ENCODE data around the gene MCOLN1. TPM values are rescaled to one million over a fixed set of nuclear protein-coding genes. Genes with fewer than 3 reads are reported as not detected.

The MCOLN1 gene
- polyA plus RNA-seq, 1 donor (not counting 4 experiments of a cell fraction or from before 2014, with no cell fraction given): 14.0 TPM

DNA sequence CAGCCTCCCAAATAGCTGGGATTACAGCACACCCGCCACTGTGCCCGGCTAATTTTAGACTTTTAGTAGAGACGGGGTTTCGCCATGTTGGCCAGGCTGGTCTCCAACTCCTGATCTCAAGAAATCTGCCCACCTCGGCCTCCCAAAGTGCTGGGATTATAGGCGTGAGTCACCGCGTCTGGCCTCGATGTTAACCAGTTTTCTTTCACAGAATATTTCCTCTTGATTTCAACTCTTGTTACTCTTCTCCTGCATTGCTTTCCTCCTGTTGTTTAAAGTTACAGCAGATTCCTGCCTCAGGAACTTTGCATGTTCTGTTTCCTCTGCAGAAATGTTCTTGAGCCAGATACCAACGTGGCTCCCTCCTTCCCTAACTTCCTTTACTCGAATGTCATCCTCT lies 29.9 kb upstream of the MCOLN1 start:
- Histone ChIP-seq H3K79me2 (ENCODE audit: control insufficient read depth, insufficient read depth, low read length) (no peaks in the 10 kb centered on the region), H3K27ac (ENCODE audit: control insufficient read depth, insufficient read depth, low read length) (no peak overlapping the region), H3K27me3 (ENCODE audit: control insufficient read depth, extremely low read depth, insufficient read depth, low read length) (peaks cover 6% of the 10 kb centered on the region), H3K4me3 (ENCODE audit: control insufficient read depth in 2 of 3, extremely low read depth in 1 of 3, insufficient read depth in 2 of 3, low read depth in 1 of 3, low read length in 3 of 3) (no peak overlapping the region), H3K4me2 (ENCODE audit: control insufficient read depth, extremely low read depth, insufficient read depth, low read depth, low read length) (no peak overlapping the region), H3K9ac (ENCODE audit: control insufficient read depth, extremely low read depth, insufficient read depth, low read length) (no peak overlapping the region), H4K20me1 (ENCODE audit: control insufficient read depth, extremely low read depth, insufficient read depth, low read length) (no peaks in the 10 kb centered on the region), H3K9me3 (ENCODE audit: control insufficient read depth, low read depth, low read length) (no peaks in the 10 kb centered on the region), H2AFZ (ENCODE audit: control insufficient read depth, low read length) (no peak overlapping the region), H3K36me3 (ENCODE audit: control insufficient read depth in 2 of 2, extremely low read depth in 1 of 2, insufficient read depth in 2 of 2, low read length in 2 of 2) (no peaks in the 10 kb centered on the region), H3K9me1 (ENCODE audit: control insufficient read depth, extremely low read depth, insufficient read depth, low read length) (no peaks in the 10 kb centered on the region), H3K4me1 (ENCODE audit: control insufficient read depth, extremely low read depth, insufficient read depth, low read length) (peaks cover 11% of the 10 kb centered on the region)
- dilution Hi-C loops (cut with MboI; ENCODE audit: extremely low pct_ligation_motif_present, low sequenced_read_pairs): no loop called here
- no peak for TF ChIP-seq CTCF (optimal IDR thresholded peaks at IDR 0.05 in 1 of 3, IDR thresholded peaks at IDR 0.05 in 1 of 3, conservative IDR thresholded peaks at IDR 0.05 in 1 of 3; ENCODE audit: extremely low read depth in 1 of 3, insufficient read depth in 2 of 3, low read length in 3 of 3)
- FAIRE-seq (no peak), DNase-seq (ENCODE audit: low read depth, low spot score) (no peak)

DNA sequence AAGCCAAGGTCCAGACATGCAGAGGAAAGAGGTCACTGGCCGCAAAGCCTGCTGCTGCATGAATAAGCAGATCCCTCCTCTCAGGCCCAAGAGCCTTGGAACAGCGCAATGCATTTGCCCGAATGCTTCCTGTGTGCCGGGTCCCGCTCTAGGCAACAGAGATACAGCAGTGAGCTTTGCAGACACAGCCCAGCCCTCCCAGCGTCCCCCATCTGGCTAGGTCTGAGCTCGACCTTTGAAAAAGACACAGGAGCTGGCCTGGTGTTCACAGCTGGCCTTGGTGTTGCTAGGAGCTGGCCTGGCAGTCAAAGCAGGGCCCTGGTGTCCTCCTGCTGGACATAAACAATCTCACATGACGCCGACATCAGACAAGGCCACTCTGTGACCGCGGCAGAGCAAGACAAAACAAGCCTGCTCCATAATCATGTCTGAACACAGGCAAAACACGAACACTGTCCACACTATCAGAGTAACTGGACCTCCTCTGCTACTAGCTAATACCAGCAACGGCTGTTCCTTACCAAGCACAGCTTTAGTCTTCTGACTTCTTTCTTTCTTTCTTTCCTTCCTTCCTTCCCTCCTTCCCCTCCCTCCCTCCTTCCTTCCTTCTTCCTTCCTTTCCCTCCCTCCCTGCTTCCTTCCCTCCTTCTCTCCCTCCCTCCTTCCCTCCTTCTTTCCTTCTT lies 27.9 kb upstream of the MCOLN1 start:
- peak overlapping the region; percentile 37 for H3K9ac ChIP-seq (ENCODE audit: control insufficient read depth, extremely low read depth, insufficient read depth, low read length)
- TF ChIP-seq EZH2 (IDR thresholded peaks at IDR 0.05; ENCODE audit: low read length) (no peak), CTCF (optimal IDR thresholded peaks at IDR 0.05 in 1 of 3, IDR thresholded peaks at IDR 0.05 in 1 of 3, conservative IDR thresholded peaks at IDR 0.05 in 1 of 3; ENCODE audit: extremely low read depth in 1 of 3, insufficient read depth in 2 of 3, low read length in 3 of 3) (peak in 1 of 3 experiments; percentile 12)
- peak overlapping the region; percentile 68 for H2AFZ ChIP-seq (ENCODE audit: control insufficient read depth, low read length)
- no peaks in the 10 kb centered on the region for H3K79me2 ChIP-seq (ENCODE audit: control insufficient read depth, insufficient read depth, low read length)
- no peak overlapping the region for H3K4me3 ChIP-seq (ENCODE audit: control insufficient read depth in 2 of 3, extremely low read depth in 1 of 3, insufficient read depth in 2 of 3, low read depth in 1 of 3, low read length in 3 of 3)
- H3K4me1 ChIP-seq (ENCODE audit: control insufficient read depth, extremely low read depth, insufficient read depth, low read length): peaks cover 6% of the 10 kb centered on the region
- no peaks in the 10 kb centered on the region for H4K20me1 ChIP-seq (ENCODE audit: control insufficient read depth, extremely low read depth, insufficient read depth, low read length)
- H3K36me3 ChIP-seq (ENCODE audit: control insufficient read depth in 2 of 2, extremely low read depth in 1 of 2, insufficient read depth in 2 of 2, low read length in 2 of 2): no peaks in the 10 kb centered on the region
- FAIRE-seq (peak; percentile 53), DNase-seq (ENCODE audit: low read depth, low spot score) (no peak)
- dilution Hi-C loops (cut with MboI; ENCODE audit: extremely low pct_ligation_motif_present, low sequenced_read_pairs): no loop called here
- H3K9me3 ChIP-seq (ENCODE audit: control insufficient read depth, low read depth, low read length): no peaks in the 10 kb centered on the region
- H3K27me3 ChIP-seq (ENCODE audit: control insufficient read depth, extremely low read depth, insufficient read depth, low read length): peaks cover 6% of the 10 kb centered on the region
- H3K27ac ChIP-seq (ENCODE audit: control insufficient read depth, insufficient read depth, low read length): no peak overlapping the region
- peak overlapping the region; percentile 12 for H3K4me2 ChIP-seq (ENCODE audit: control insufficient read depth, extremely low read depth, insufficient read depth, low read depth, low read length)
- no peaks in the 10 kb centered on the region for H3K9me1 ChIP-seq (ENCODE audit: control insufficient read depth, extremely low read depth, insufficient read depth, low read length)

Measured in keratinocyte (primary cell).